Mammary epithelial cell (primary cell): ENCODE measurements around the gene CEACAM16.

Experiments used
- CTCF ChIP-seq, 2 donors: IDR thresholded peaks in 1 of 2; conservative IDR thresholded peaks in 1 of 2; 2 replicates each; pipeline ENCODE4 v1.5.1; 2011 to 2012; ENCODE audit warnings: inconsistent platforms in 2 of 2, low read length in 2 of 2, mild to moderate bottlenecking in 2 of 2, control low read depth in 1 of 2, low read depth in 1 of 2; ENCODE audit not compliant: insufficient read depth in 1 of 2; ENCODE audit errors: extremely low read depth in 1 of 2
- EZH2 ChIP-seq: IDR thresholded peaks from 2 replicates; pipeline ENCODE4 v1.6.1; 2012; ENCODE audit warnings: low read length, inconsistent platforms, borderline replicate concordance

GRCh38 chr19:44757057-44757734, 58.2 kb downstream of the CEACAM16 start:
- TF ChIP-seq CTCF (conservative IDR thresholded peaks at IDR 0.05 in 1 of 2, IDR thresholded peaks at IDR 0.05 in 1 of 2; ENCODE audit: extremely low read depth in 1 of 2, insufficient read depth in 1 of 2, low read depth in 1 of 2, low read length in 2 of 2) (no peak), EZH2 (no peak)
